Upper lobe of left lung (tissue), 6 donors: ENCODE data around the gene QRICH1. TPM values are rescaled to one million over a fixed set of nuclear protein-coding genes. Genes with fewer than 3 reads are reported as not detected.
A peak's percentile ranks its signal among the peaks of the same experiment; 100 is the strongest.

Experiments used
- ATAC-seq, 2 donors: fragments of 200-7000 bp; cut with Tn5 transposase; one replicate each; pipeline ENCODE4 v1.9.1; 2022; ENCODE audit warnings: mild to moderate bottlenecking in 2 of 2, moderate library complexity in 2 of 2; ENCODE audit not compliant: low FRiP score in 2 of 2
- DNase-seq, 2 donors: peaks; one replicate each; pipeline ENCODE4 v3.0.0-alpha.2; 2019 to 2020
- H3K27ac ChIP-seq, 4 donors: fragments of 200-600 bp; sonication (generic); one replicate each; pipeline ENCODE4 v1.5.1; 2016 to 2019
- H3K27me3 ChIP-seq, 4 donors: fragments of 200-600 bp; sonication (generic); one replicate each; pipeline ENCODE4 v1.5.1; 2017 to 2019
- H3K36me3 ChIP-seq, 4 donors: fragments of 200-600 bp; sonication (generic); one replicate each; pipeline ENCODE4 v1.5.1; 2016 to 2019
- H3K4me1 ChIP-seq, 4 donors: fragments of 200-600 bp; sonication (generic); one replicate each; pipeline ENCODE4 v1.5.1; 2018 to 2019
- H3K4me3 ChIP-seq, 4 donors: fragments of 200-600 bp; sonication (generic); one replicate each; pipeline ENCODE4 v1.5.1; 2017 to 2019; ENCODE audit warnings: mild to moderate bottlenecking in 2 of 4, moderate library complexity in 1 of 4
- H3K9me3 ChIP-seq, 4 donors: fragments of 200-600 bp; sonication (generic); one replicate each; pipeline ENCODE4 v1.5.1; 2018 to 2019
- EP300 ChIP-seq, 4 donors: sonication (generic); formaldehyde crosslinking; IDR thresholded peaks; one replicate each; pipeline ENCODE4 v1.5.1; 2017; ENCODE audit warnings: antibody characterized with exemption in 4 of 4, control low read depth in 2 of 4
- POLR2A ChIP-seq, 4 donors: fragments of 450-650 bp; IDR thresholded peaks; one replicate each; pipeline ENCODE4 v1.5.1; 2016 to 2017; ENCODE audit warnings: antibody characterized with exemption in 4 of 4, mild to moderate bottlenecking in 2 of 4
- POLR2AphosphoS5 ChIP-seq, 2 donors: sonication (generic); formaldehyde crosslinking; IDR thresholded peaks; one replicate each; pipeline ENCODE4 v1.5.1; 2017; ENCODE audit warnings: antibody characterized with exemption in 2 of 2
- WGBS, 2 donors: methylation state at CpG; one replicate each; pipeline ENCODE4 v1.1.5; 2017 to 2018; 5-methylcytosine and 5-hydroxymethylcytosine counted together
- total RNA-seq, 6 donors: library from RNA; depleted of rRNA in 4 of 6; stranded (reverse); fragments of >200 nt in 4 of 6; gene quantifications; one replicate each; pipeline versions ENCODE4 v1.1.0 to v1.2.1, GENCODE V29; 2016 to 2021
- TF ChIP-seq, protein P1 (sequence below), 6 experiments: fragments of 450-650 bp in 4 of 6; fragments of 200-600 bp in 2 of 6; sonication (generic) in 2 of 6; IDR thresholded peaks; one replicate each; pipeline ENCODE4 v1.5.1; 2016 to 2019; ENCODE audit warnings: antibody characterized with exemption in 6 of 6
- donor health status: DM: no; HTN: no; CAD: no; lungs with moderate emphysema.
- donor health status: DM: no; HTN: yes; CAD: no; lungs with severe emphysema.

The QRICH1 gene
- total RNA-seq, 6 donors from 2014 or later = 65.6 to 145 (median 74.2) TPM

DNA sequence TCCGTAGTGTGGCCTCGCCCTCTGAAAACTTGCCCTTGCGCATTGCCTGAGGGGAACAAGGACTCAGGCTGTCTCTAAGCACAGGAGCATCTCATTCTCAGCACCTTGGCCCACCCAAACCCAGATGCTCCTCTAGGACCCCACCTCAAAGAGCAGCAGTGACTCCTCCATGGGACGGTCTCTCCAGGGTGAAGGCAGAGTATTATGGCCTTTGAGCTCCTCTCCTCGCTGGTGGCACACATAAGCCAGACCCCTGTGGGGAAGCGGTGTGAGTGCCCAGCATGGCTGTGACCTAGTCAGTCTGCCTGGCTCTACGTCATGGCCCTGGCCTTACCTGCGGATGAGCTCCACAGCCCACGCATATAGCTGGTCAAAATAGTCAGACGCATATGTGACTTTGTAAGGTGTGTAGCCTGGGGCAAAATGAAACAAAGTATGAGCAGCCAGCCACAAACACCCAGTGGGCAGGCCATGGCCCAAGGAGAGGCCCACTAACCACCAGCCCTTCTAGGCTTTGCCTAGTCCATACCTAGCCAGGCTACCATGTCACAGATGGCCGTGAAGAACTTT, 6.3 kb upstream of the QRICH1 start:
- DNase-seq = no peak
- Histone ChIP-seq H3K9me3 (no peaks in the 10 kb centered on the region), H3K4me3 (no peak overlapping the region), H3K36me3 (peaks cover 41 to 66% (median 56%) of the 10 kb centered on the region in 4 donors), H3K27ac (no peak overlapping the region), H3K27me3 (no peaks in the 10 kb centered on the region), H3K4me1 (peaks cover 11 to 24% (median 15%) of the 10 kb centered on the region in 4 donors)
- TF ChIP-seq POLR2A (IDR thresholded peaks at IDR 0.05) (no peak), POLR2AphosphoS5 (IDR thresholded peaks at IDR 0.05) (no peak), EP300 (IDR thresholded peaks at IDR 0.05) (no peak)
- TF ChIP-seq, protein P1, sequence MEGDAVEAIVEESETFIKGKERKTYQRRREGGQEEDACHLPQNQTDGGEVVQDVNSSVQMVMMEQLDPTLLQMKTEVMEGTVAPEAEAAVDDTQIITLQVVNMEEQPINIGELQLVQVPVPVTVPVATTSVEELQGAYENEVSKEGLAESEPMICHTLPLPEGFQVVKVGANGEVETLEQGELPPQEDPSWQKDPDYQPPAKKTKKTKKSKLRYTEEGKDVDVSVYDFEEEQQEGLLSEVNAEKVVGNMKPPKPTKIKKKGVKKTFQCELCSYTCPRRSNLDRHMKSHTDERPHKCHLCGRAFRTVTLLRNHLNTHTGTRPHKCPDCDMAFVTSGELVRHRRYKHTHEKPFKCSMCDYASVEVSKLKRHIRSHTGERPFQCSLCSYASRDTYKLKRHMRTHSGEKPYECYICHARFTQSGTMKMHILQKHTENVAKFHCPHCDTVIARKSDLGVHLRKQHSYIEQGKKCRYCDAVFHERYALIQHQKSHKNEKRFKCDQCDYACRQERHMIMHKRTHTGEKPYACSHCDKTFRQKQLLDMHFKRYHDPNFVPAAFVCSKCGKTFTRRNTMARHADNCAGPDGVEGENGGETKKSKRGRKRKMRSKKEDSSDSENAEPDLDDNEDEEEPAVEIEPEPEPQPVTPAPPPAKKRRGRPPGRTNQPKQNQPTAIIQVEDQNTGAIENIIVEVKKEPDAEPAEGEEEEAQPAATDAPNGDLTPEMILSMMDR (IDR thresholded peaks at IDR 0.05) = no peak
- WGBS, 2 donors = 95 to 96% methylated on average over 7 to 11 of the region's 11 CpGs
- no peak for ATAC-seq

DNA sequence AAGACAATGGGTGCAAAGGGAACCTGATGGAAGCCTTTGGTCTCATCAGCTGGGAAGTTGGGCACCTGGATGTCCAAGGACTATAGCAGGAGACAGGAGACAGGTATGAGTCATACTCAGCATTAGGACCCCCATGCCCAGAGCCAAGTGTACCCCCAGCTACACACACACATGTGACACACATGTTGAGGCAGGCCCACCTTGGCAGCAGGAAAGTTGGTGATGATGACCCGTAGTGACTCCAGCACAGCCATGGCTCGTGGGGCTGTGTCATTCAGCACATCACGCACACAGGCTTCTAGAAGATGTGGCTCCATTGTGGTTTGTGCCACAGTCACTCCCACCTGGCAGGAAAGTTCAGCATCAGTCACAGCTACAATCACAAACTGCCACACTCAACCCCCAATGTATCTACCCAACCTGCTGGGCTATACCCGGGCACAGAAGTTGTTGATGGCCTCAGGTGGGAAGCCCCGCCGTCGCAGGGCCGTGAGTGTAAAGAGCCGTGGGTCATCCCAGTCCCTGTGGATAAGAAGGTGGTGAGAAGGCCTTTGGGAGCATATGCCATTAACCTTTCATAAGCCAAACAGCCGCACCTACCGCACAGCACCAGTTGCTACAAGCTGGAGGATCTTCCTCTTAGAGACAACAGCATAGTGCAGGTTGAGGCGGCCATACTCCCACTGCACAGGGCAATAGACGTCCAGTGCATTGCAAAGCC, 5.2 kb upstream of the QRICH1 start:
- no peak for TF ChIP-seq POLR2AphosphoS5 (IDR thresholded peaks at IDR 0.05)
- no peak for TF ChIP-seq POLR2A (IDR thresholded peaks at IDR 0.05)
- no peak for TF ChIP-seq EP300 (IDR thresholded peaks at IDR 0.05)
- TF ChIP-seq, protein P1 (IDR thresholded peaks at IDR 0.05) = no peak
- Histone ChIP-seq H3K27ac (no peak overlapping the region), H3K4me1 (peaks cover 15 to 26% (median 18%) of the 10 kb centered on the region in 4 donors), H3K36me3 (peaks cover 41 to 66% (median 56%) of the 10 kb centered on the region in 4 donors), H3K4me3 (no peak overlapping the region), H3K9me3 (no peaks in the 10 kb centered on the region), H3K27me3 (no peaks in the 10 kb centered on the region)
- DNase-seq = no peak
- WGBS, 2 donors = 90 to 94% methylated on average over 13 of the region's 13 CpGs
- no peak for ATAC-seq

DNA sequence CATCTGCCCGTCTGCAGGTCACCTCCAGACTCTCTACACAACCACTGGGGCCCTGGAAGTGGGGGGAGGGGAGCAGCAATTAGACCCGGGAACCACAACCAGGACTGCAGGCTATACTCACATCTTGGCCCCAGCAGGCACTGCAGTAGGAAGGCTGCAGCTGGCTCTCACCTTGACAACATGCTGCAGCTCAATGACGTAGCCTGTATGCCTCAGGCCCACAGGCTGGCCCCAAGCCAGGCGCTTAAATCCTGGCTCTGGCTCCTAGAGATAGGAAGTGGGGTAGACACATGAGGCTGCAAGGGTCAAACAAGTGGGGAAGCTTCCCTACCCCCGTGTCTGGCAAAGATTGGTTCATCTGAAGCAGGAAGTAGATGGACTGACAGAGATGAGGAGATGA, 4.6 kb upstream of the QRICH1 start:
- Histone ChIP-seq H3K36me3 (peaks cover 41 to 66% (median 56%) of the 10 kb centered on the region in 4 donors), H3K4me3 (no peak overlapping the region), H3K9me3 (no peaks in the 10 kb centered on the region), H3K27ac (no peak overlapping the region), H3K4me1 (peaks cover 9 to 20% (median 12%) of the 10 kb centered on the region in 4 donors), H3K27me3 (no peaks in the 10 kb centered on the region)
- ATAC-seq (no peak), DNase-seq (no peak)
- TF ChIP-seq POLR2A (IDR thresholded peaks at IDR 0.05) = no peak
- no peak for TF ChIP-seq POLR2AphosphoS5 (IDR thresholded peaks at IDR 0.05)
- TF ChIP-seq EP300 (IDR thresholded peaks at IDR 0.05) = no peak
- TF ChIP-seq, protein P1 (IDR thresholded peaks at IDR 0.05) = no peak
- WGBS, 2 donors = 52 to 57% methylated on average over 3 to 5 of the region's 5 CpGs

DNA sequence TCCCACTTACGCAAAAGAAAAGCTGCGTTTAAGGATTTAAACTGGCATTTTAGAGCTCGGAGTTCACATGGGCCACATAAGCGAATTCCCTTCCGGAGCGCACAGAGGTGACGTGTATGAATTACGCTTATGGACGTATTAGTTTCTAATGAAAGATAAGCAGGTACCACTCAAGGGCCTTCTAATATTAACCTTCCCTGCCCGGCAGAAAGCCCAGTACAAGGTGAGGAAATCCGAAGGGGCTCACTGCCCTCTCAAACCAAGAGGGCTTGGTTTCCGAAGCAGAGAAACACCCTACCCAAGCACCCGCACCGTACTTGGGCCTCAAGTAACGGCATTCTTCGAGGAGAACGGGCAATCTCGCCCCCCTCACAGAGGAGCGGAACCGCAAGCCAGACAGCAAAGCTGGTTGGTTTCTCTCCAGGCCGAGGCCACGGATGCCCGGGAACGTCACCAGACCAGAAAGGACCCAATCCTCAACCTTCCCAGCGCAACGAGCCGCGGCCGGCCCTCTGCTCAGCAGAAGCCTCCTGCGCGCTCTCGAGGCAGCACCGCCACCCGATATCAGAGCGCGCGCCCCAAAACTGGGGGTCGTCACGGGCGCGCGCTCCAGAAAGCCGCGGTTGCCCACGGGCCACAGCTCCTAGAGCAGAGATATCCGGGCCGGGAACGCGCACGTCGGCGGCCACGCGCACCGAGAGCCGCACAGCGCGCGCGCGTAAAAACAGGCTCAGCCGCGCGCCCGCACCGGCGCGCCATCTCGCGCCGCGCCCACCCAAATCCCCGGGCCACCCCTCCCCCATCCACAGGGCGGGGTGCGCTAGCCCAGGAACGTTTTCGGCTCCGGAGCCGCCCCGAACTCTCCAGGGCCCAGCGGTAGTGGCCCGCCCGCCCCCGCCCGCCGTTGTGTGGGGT, 676 bp downstream of the QRICH1 start:
- Histone ChIP-seq H3K27ac (peak overlapping the region; percentile 88 to 99 (median 94)), H3K27me3 (no peaks in the 10 kb centered on the region), H3K9me3 (no peaks in the 10 kb centered on the region), H3K4me3 (peak overlapping the region; percentile 69 to 96 (median 92)), H3K4me1 (peaks cover 35 to 51% (median 42%) of the 10 kb centered on the region in 4 donors), H3K36me3 (peaks cover 5 to 27% (median 12%) of the 10 kb centered on the region in 4 donors)
- 0 to 2% methylated on average over 11 to 17 of the region's 86 CpGs for WGBS, 2 donors
- TF ChIP-seq POLR2AphosphoS5 (IDR thresholded peaks at IDR 0.05) (peak; percentile 6 to 9), POLR2A (IDR thresholded peaks at IDR 0.05) (no peak)
- TF ChIP-seq, protein P1 (IDR thresholded peaks at IDR 0.05) = no peak
- peak; percentile 15 to 77 for ATAC-seq
- DNase-seq = peak; percentile 77 to 97
